Coronary artery (tissue), 2 donors: ENCODE results near the gene PPIL1.

Experiments
- DNase-seq: peaks from one replicate; pipeline ENCODE4 v3.0.0-alpha.2; 2017; ENCODE audit warnings: low spot score
- H3K27ac ChIP-seq, 2 donors: fragments of 200-600 bp; sonication (generic); one replicate each; pipeline ENCODE4 v1.5.1; 2016 to 2019
- H3K4me3 ChIP-seq: fragments of 200-600 bp; sonication (generic); 2 replicates; pipeline ENCODE4 v1.5.1; 2016; ENCODE audit warnings: mild to moderate bottlenecking, moderate library complexity
- TF ChIP-seq, protein P1 (sequence below): fragments of 200-600 bp; sonication (generic); IDR thresholded peaks from one replicate; pipeline ENCODE4 v1.5.1; 2019; ENCODE audit warnings: antibody characterized with exemption

PPIL1 gene

DNA sequence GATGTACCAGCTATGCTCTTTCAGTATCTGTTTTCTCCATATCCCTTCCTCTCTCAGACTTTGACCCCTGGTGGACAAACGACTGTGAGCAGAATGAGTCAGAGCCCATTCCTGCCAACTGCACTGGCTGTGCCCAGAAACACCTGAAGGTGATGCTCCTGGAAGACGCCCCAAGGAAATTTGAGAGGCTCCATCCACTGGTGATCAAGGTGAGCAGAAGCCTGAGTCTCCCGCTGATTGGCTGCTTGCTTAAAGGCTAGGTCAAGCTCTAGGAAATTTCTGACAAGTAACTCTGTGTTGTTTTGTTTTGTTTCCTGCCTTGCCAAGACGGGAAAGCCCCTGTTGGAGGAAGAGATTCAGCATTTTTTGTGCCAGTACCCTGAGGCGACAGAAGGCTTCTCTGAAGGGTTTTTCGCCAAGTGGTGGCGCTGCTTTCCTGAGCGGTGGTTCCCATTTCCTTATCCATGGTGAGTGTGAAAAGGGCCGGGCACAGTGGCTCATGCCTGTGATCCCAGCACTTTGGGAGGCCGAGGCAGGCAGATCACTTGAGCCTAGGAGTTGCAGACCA lies 39.7 kb upstream of the PPIL1 start:
- no peak for DNase-seq
- Histone ChIP-seq H3K4me3 (no peak overlapping the region), H3K27ac (no peak overlapping the region)
- TF ChIP-seq, protein P1, sequence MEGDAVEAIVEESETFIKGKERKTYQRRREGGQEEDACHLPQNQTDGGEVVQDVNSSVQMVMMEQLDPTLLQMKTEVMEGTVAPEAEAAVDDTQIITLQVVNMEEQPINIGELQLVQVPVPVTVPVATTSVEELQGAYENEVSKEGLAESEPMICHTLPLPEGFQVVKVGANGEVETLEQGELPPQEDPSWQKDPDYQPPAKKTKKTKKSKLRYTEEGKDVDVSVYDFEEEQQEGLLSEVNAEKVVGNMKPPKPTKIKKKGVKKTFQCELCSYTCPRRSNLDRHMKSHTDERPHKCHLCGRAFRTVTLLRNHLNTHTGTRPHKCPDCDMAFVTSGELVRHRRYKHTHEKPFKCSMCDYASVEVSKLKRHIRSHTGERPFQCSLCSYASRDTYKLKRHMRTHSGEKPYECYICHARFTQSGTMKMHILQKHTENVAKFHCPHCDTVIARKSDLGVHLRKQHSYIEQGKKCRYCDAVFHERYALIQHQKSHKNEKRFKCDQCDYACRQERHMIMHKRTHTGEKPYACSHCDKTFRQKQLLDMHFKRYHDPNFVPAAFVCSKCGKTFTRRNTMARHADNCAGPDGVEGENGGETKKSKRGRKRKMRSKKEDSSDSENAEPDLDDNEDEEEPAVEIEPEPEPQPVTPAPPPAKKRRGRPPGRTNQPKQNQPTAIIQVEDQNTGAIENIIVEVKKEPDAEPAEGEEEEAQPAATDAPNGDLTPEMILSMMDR = no peak

DNA sequence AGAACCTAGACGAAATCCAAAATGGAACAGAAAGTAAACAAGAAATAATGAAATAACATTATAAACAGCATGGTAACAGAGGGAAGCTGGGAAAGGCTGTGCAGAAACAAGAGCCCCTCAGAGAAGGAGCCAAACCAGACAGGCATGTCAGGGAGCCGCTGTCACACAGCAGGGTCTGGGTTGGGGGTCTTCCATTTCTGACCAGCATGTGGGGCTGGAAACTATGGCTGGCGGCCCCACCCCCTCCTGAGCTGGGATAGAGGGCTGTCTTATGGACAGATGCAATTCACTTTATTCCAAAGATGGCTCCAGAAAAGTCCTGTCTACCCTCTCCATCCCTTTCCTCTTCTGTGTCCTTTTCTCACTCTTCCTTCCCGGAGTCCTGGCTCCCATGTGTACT lies 38.5 kb upstream of the PPIL1 start:
- Histone ChIP-seq H3K4me3 (no peak overlapping the region), H3K27ac (no peak overlapping the region)
- TF ChIP-seq, protein P1 = no peak
- DNase-seq = no peak

DNA sequence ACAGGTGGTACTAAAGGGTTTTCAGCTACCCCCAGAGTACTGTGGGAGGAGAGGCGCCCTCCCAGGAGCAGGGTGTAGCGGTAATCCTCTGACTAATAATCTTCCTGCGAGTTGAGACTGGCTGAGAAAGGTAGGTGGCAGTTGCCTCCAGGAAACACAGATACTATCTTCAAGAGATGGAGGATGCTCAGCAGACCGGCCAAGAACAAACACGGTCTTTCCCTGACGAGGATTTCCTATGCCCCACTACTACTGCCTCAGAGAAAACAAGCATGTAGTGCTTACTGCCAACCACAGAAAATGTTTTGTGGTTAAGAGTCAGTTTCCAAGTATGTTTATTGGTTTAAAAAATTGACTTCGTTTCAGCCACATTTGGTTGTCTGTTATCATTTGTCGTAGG lies 38.0 kb upstream of the PPIL1 start:
- TF ChIP-seq, protein P1 = no peak
- H3K27ac ChIP-seq = no peak overlapping the region
- no peak for DNase-seq
- H3K4me3 ChIP-seq = no peak overlapping the region

DNA sequence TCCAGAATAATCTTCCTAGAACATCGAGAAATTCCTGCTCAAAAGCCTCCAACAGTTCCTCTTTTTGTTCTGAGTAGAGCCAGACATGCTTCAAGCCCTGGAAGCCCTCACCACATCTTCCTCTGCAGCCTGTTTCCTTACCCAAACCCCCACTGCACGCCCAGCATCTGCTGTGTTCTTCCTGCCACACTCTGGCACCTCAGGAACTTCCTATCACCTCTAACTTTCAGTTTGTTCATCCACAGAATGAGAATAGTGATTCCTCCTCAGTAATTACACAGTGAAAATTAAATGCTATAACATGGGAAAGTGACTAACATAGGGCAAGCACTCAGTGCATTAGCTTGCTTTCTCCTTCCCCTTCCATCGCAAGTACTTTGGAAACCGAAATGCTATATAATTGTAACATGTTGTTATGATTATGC lies 37.4 kb upstream of the PPIL1 start:
- DNase-seq = no peak
- TF ChIP-seq, protein P1 = no peak
- H3K4me3 ChIP-seq = no peak overlapping the region
- H3K27ac ChIP-seq = no peak overlapping the region

DNA sequence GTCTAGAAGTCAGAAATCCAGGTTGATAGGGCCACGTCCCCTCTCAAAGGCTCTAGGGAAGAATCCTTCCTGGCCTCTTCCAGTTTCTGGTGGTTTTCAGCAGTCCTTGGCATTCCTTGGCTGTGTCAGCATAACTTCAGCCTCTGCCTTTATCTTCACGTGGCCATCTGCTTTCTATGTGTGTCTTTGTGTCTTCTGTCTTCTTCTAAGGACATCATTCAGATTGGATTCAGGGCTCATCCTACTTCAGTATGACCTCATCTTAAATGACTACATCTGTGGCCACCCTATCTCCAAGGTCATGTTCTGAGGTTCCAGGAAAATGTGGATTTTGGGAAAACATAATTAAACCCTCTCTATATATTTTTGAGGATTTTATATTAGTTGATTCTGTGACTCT lies 34.1 kb upstream of the PPIL1 start:
- TF ChIP-seq, protein P1 = no peak
- no peak overlapping the region for H3K4me3 ChIP-seq
- H3K27ac ChIP-seq = no peak overlapping the region
- DNase-seq = no peak

DNA sequence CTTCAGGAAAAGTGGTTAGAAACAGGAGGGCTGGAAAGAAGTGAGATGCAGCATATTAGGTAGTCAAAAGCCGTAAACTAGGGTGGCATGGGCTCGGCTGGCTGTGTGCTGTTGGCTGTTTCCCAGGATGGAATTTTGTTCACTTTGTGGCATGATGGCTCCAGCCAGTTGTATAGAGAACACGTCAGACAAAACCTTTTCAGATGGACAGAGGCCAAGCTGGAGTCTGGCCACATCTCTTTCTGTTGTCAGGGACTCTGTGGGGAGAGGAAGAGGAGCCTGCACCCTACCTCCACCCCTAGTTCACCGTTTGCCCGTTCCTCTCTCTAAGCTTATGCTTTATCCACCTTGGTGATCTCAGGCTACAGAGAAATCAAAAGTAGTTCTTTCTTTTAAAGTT lies 33.2 kb upstream of the PPIL1 start:
- Histone ChIP-seq H3K4me3 (peak overlapping the region; percentile 32), H3K27ac (peak overlapping the region; percentile 24 to 54)
- TF ChIP-seq, protein P1 = no peak
- no peak for DNase-seq

DNA sequence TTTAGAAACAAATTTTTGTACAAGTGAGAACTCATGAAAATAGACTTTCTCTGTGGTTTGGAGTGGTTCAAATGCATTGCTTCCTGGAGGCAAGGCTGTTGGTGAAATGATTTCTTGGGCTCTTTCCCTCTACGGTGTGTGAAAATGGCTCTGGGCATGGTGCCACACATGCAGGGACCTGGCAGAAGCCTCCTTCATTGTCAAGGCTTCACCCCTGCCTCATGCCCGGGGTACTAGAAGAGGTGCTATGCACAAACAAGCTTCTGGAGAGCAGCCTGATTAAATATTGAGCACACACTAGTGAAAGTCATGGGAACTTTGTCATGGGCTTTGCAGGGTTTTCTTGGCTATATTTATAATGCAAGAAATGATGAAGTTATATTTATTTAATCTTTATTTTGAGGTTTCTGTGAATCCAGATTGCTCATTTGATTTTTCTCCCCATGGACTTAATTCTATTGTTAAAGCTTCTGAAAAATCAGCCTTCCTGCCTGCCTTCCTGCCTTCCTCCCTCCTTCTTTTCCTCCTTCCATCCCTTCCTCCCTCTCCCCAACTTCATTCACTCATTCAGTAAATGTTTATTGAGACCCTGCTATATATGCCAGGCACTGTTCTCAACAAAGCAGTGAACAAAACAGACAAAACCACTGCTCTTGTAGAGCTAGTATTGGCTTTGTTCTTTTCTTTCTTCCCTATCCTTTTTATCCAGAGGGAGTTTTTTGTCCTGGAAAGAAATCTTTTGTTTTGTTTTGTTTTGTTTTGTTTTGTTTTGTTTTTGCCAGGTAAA lies 32.1 kb upstream of the PPIL1 start:
- no peak overlapping the region for H3K4me3 ChIP-seq
- DNase-seq = no peak
- TF ChIP-seq, protein P1 = no peak
- peak overlapping the region in 1 of 2 donors; percentile 24 for H3K27ac ChIP-seq
